ENCODE measurements around the gene FXN.

The FXN gene

DNA sequence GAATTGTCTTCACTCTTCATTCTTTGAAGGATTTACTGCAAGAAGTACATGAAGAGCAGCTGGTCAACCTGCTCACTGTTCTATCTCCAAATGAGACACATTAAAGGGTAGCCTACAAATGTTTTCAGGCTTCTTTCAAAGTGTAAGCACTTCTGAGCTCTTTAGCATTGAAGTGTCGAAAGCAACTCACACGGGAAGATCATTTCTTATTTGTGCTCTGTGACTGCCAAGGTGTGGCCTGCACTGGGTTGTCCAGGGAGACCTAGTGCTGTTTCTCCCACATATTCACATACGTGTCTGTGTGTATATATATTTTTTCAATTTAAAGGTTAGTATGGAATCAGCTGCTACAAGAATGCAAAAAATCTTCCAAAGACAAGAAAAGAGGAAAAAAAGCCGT lies 37.6 kb downstream of the FXN start:
- no peak overlapping the region for H3K27ac ChIP-seq
- TF ChIP-seq, protein P1, sequence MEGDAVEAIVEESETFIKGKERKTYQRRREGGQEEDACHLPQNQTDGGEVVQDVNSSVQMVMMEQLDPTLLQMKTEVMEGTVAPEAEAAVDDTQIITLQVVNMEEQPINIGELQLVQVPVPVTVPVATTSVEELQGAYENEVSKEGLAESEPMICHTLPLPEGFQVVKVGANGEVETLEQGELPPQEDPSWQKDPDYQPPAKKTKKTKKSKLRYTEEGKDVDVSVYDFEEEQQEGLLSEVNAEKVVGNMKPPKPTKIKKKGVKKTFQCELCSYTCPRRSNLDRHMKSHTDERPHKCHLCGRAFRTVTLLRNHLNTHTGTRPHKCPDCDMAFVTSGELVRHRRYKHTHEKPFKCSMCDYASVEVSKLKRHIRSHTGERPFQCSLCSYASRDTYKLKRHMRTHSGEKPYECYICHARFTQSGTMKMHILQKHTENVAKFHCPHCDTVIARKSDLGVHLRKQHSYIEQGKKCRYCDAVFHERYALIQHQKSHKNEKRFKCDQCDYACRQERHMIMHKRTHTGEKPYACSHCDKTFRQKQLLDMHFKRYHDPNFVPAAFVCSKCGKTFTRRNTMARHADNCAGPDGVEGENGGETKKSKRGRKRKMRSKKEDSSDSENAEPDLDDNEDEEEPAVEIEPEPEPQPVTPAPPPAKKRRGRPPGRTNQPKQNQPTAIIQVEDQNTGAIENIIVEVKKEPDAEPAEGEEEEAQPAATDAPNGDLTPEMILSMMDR (conservative IDR thresholded peaks at IDR 0.05) = no peak
- no peak for TF ChIP-seq ZFX (IDR thresholded peaks at IDR 0.05)

DNA sequence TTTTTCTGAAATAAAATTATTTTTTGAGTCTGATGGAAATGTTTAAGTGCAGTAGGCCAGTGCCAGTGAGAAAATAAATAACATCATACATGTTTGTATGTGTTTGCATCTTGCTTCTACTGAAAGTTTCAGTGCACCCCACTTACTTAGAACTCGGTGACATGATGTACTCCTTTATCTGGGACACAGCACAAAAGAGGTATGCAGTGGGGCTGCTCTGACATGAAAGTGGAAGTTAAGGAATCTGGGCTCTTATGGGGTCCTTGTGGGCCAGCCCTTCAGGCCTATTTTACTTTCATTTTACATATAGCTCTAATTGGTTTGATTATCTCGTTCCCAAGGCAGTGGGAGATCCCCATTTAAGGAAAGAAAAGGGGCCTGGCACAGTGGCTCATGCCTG lies 39.2 kb downstream of the FXN start:
- TF ChIP-seq ZFX (IDR thresholded peaks at IDR 0.05) = no peak
- TF ChIP-seq, protein P1 (conservative IDR thresholded peaks at IDR 0.05) = no peak
- H3K27ac ChIP-seq = no peak overlapping the region

DNA sequence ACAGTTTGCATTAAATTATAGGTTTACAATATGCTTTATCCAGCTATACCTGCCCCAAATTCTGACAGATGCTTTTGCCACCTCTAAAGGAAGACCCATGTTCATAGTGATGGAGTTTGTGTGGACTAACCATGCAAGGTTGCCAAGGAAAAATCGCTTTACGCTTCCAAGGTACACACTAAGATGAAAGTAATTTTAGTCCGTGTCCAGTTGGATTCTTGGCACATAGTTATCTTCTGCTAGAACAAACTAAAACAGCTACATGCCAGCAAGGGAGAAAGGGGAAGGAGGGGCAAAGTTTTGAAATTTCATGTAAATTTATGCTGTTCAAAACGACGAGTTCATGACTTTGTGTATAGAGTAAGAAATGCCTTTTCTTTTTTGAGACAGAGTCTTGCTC lies 41.0 kb downstream of the FXN start:
- H3K27ac ChIP-seq = no peak overlapping the region
- TF ChIP-seq ZFX (IDR thresholded peaks at IDR 0.05) = no peak
- TF ChIP-seq, protein P1 (conservative IDR thresholded peaks at IDR 0.05) = no peak

- TF ChIP-seq, protein P1 (conservative IDR thresholded peaks at IDR 0.05) = no peak
- no peak for TF ChIP-seq ZFX (IDR thresholded peaks at IDR 0.05)
- no peak overlapping the region for H3K27ac ChIP-seq
Observed at GRCh38 chr9:69078069-69078468, 42.5 kb downstream of the FXN start.

- TF ChIP-seq ZFX (IDR thresholded peaks at IDR 0.05) = no peak
- TF ChIP-seq, protein P1 (conservative IDR thresholded peaks at IDR 0.05) = no peak
- no peak overlapping the region for H3K27ac ChIP-seq
Observed at GRCh38 chr9:69078581-69078980, 43.0 kb downstream of the FXN start.

- TF ChIP-seq ZFX (IDR thresholded peaks at IDR 0.05) = no peak
- TF ChIP-seq, protein P1 (conservative IDR thresholded peaks at IDR 0.05) = no peak
- H3K27ac ChIP-seq = no peak overlapping the region
Observed at GRCh38 chr9:69079186-69079585, 43.6 kb downstream of the FXN start.

- H3K27ac ChIP-seq = no peak overlapping the region
- TF ChIP-seq, protein P1 (conservative IDR thresholded peaks at IDR 0.05) = no peak
- no peak for TF ChIP-seq ZFX (IDR thresholded peaks at IDR 0.05)
Observed at GRCh38 chr9:69081261-69081660, 45.7 kb downstream of the FXN start.

Data from C4-2B (cell line).